Measurements from ENCODE around the gene KIAA1671.

Gene KIAA1671

GRCh38 chr22:25084405-25085107 lies 132.0 kb downstream of the KIAA1671 start:
- Histone ChIP-seq H3K27ac (0 out of 22 replicates have a peak overlapping the region, but pooled peaks of 3 of the 11 experiments have one; percentile 18 to 36 (median 22)), H3K4me3 (no peak overlapping the region), H3K9me3 (replicated peaks in 1 of 11) (peaks cover 0 to 9% (median 6%) of the 10 kb centered on the region in 11 experiments; a peak in 12 of 22 replicates), H4K20me1 (peaks cover 0 to 5% (median 0%) of the 10 kb centered on the region in 11 experiments; a peak in 3 of 22 replicates), H3K4me2 (peak overlapping the region; percentile 6 to 55 (median 16); a peak in 11 of 22 replicates), H3K27me3 (no peaks in the 10 kb centered on the region), H3K9ac (no peak overlapping the region), H3K36me3 (no peaks in the 10 kb centered on the region), H3K4me1 (peaks cover 20 to 62% (median 44%) of the 10 kb centered on the region in 10 experiments)
- TF ChIP-seq Cebpa-rat (IDR thresholded peaks at IDR 0.05) = no peak

GRCh38 chr22:25085156-25085555 lies 132.6 kb downstream of the KIAA1671 start:
- Histone ChIP-seq H3K4me1 (peaks cover 20 to 63% (median 43%) of the 10 kb centered on the region in 10 experiments), H3K4me3 (no peak overlapping the region), H3K36me3 (no peaks in the 10 kb centered on the region), H3K4me2 (peak overlapping the region; percentile 6 to 55 (median 16); a peak in 12 of 22 replicates), H3K27ac (0 out of 22 replicates have a peak overlapping the region, but pooled peaks of 3 of the 11 experiments have one; percentile 18 to 36 (median 22)), H3K9me3 (replicated peaks in 1 of 11) (peaks cover 0 to 9% (median 6%) of the 10 kb centered on the region in 11 experiments; a peak in 12 of 22 replicates), H3K9ac (no peak overlapping the region), H3K27me3 (no peaks in the 10 kb centered on the region), H4K20me1 (peaks cover 0 to 5% (median 0%) of the 10 kb centered on the region in 11 experiments; a peak in 3 of 22 replicates)
- TF ChIP-seq Cebpa-rat (IDR thresholded peaks at IDR 0.05) = no peak

GRCh38 chr22:25085930-25086901 lies 133.7 kb downstream of the KIAA1671 start:
- Histone ChIP-seq H3K9ac (peak overlapping the region in 2 of 11 experiments; percentile 38 to 52; a peak in 4 of 22 replicates), H3K27me3 (no peaks in the 10 kb centered on the region), H4K20me1 (peaks cover 0 to 5% (median 0%) of the 10 kb centered on the region in 11 experiments; a peak in 3 of 22 replicates), H3K4me3 (peak overlapping the region in 1 of 10 experiments; percentile 7; a peak in 1 of 20 replicates), H3K4me1 (peaks cover 20 to 62% (median 43%) of the 10 kb centered on the region in 10 experiments), H3K9me3 (replicated peaks in 1 of 11) (peaks cover 0 to 9% (median 6%) of the 10 kb centered on the region in 11 experiments; a peak in 12 of 22 replicates), H3K36me3 (no peaks in the 10 kb centered on the region), H3K4me2 (peak overlapping the region; percentile 25 to 82 (median 74); a peak in 21 of 22 replicates), H3K27ac (peak overlapping the region in 7 of 11 experiments; percentile 11 to 65 (median 53); a peak in 14 of 22 replicates)
- TF ChIP-seq Cebpa-rat (IDR thresholded peaks at IDR 0.05) = no peak

- peak overlapping the region; percentile 25 to 82 (median 74); a peak in 21 of 22 replicates for H3K4me2 ChIP-seq
- TF ChIP-seq Cebpa-rat (IDR thresholded peaks at IDR 0.05) = no peak
- no peaks in the 10 kb centered on the region for H3K36me3 ChIP-seq
- peak overlapping the region in 2 of 11 experiments; percentile 38 to 52; a peak in 4 of 22 replicates for H3K9ac ChIP-seq
- H3K27me3 ChIP-seq = no peaks in the 10 kb centered on the region
- peak overlapping the region in 7 of 11 experiments; percentile 36 to 65 (median 55); a peak in 13 of 22 replicates for H3K27ac ChIP-seq
- peaks cover 20 to 61% (median 43%) of the 10 kb centered on the region in 10 experiments for H3K4me1 ChIP-seq
- peak overlapping the region in 1 of 10 experiments; percentile 7; a peak in 1 of 20 replicates for H3K4me3 ChIP-seq
- peaks cover 0 to 9% (median 6%) of the 10 kb centered on the region in 11 experiments; a peak in 12 of 22 replicates for H3K9me3 ChIP-seq (replicated peaks in 1 of 11)
- H4K20me1 ChIP-seq = peaks cover 0 to 5% (median 0%) of the 10 kb centered on the region in 11 experiments; a peak in 3 of 22 replicates
Observed at GRCh38 chr22:25086902-25087282, 134.4 kb downstream of the KIAA1671 start.

- Histone ChIP-seq H3K4me1 (peaks cover 18 to 45% (median 37%) of the 10 kb centered on the region in 10 experiments), H3K9ac (no peak overlapping the region), H3K4me2 (peak overlapping the region in 2 of 11 experiments; percentile 1 to 9; a peak in 1 of 22 replicates), H3K36me3 (no peaks in the 10 kb centered on the region), H3K9me3 (replicated peaks in 1 of 11) (no peaks in the 10 kb centered on the region), H3K27me3 (no peaks in the 10 kb centered on the region), H4K20me1 (peaks cover 0 to 5% (median 0%) of the 10 kb centered on the region in 11 experiments; a peak in 2 of 22 replicates), H3K4me3 (no peak overlapping the region), H3K27ac (no peak overlapping the region)
- no peak for TF ChIP-seq Cebpa-rat (IDR thresholded peaks at IDR 0.05)
Observed at GRCh38 chr22:25090225-25090890, 137.8 kb downstream of the KIAA1671 start.

- Histone ChIP-seq H3K9me3 (replicated peaks in 1 of 11) (no peaks in the 10 kb centered on the region), H3K4me2 (no peak overlapping the region), H3K27ac (no peak overlapping the region), H3K4me3 (no peak overlapping the region), H3K9ac (no peak overlapping the region), H3K27me3 (no peaks in the 10 kb centered on the region), H3K36me3 (no peaks in the 10 kb centered on the region), H3K4me1 (peaks cover 9 to 35% (median 26%) of the 10 kb centered on the region in 10 experiments), H4K20me1 (peaks cover 0 to 3% (median 0%) of the 10 kb centered on the region in 11 experiments; a peak in 2 of 22 replicates)
- no peak for TF ChIP-seq Cebpa-rat (IDR thresholded peaks at IDR 0.05)
Observed at GRCh38 chr22:25091458-25091857, 138.9 kb downstream of the KIAA1671 start.

GRCh38 chr22:25092119-25092518 lies 139.6 kb downstream of the KIAA1671 start:
- Histone ChIP-seq H3K4me1 (peaks cover 4 to 28% (median 20%) of the 10 kb centered on the region in 10 experiments; a peak in 17 of 20 replicates), H3K4me2 (no peak overlapping the region), H3K9me3 (replicated peaks in 1 of 11) (no peaks in the 10 kb centered on the region), H4K20me1 (no peaks in the 10 kb centered on the region), H3K9ac (no peak overlapping the region), H3K27me3 (no peaks in the 10 kb centered on the region), H3K27ac (no peak overlapping the region), H3K4me3 (no peak overlapping the region), H3K36me3 (no peaks in the 10 kb centered on the region)
- no peak for TF ChIP-seq Cebpa-rat (IDR thresholded peaks at IDR 0.05)

- TF ChIP-seq Cebpa-rat (IDR thresholded peaks at IDR 0.05) = no peak
- no peaks in the 10 kb centered on the region for H3K9me3 ChIP-seq (replicated peaks in 1 of 11)
- H3K36me3 ChIP-seq = no peaks in the 10 kb centered on the region
- H3K9ac ChIP-seq = no peak overlapping the region
- no peaks in the 10 kb centered on the region for H4K20me1 ChIP-seq
- H3K27ac ChIP-seq = no peak overlapping the region
- H3K4me3 ChIP-seq = no peak overlapping the region
- H3K4me2 ChIP-seq = no peak overlapping the region
- H3K27me3 ChIP-seq = no peaks in the 10 kb centered on the region
- H3K4me1 ChIP-seq = peaks cover 0 to 16% (median 7%) of the 10 kb centered on the region in 10 experiments; a peak in 10 of 20 replicates
Observed at GRCh38 chr22:25094579-25094978, 142.1 kb downstream of the KIAA1671 start.
